Cortex of kidney (tissue), 1 donor: ENCODE results near the gene ACACB.
A peak's percentile ranks its signal among the peaks of the same experiment; 100 is the strongest.

Source experiments
- DNase-seq: peaks from one replicate; lab custom pipeline; 2025; lab: John Stamatoyannopoulos, UW

ACACB gene

GRCh38 chr12:109115758-109116610, at the start of gene ACACB:
Gene ACACB, plus strand, starts transcription at chr12:109116587. Its CDS starts 22,819 bp downstream, at chr12:109139406.
- DNase-seq = no peak

DNA sequence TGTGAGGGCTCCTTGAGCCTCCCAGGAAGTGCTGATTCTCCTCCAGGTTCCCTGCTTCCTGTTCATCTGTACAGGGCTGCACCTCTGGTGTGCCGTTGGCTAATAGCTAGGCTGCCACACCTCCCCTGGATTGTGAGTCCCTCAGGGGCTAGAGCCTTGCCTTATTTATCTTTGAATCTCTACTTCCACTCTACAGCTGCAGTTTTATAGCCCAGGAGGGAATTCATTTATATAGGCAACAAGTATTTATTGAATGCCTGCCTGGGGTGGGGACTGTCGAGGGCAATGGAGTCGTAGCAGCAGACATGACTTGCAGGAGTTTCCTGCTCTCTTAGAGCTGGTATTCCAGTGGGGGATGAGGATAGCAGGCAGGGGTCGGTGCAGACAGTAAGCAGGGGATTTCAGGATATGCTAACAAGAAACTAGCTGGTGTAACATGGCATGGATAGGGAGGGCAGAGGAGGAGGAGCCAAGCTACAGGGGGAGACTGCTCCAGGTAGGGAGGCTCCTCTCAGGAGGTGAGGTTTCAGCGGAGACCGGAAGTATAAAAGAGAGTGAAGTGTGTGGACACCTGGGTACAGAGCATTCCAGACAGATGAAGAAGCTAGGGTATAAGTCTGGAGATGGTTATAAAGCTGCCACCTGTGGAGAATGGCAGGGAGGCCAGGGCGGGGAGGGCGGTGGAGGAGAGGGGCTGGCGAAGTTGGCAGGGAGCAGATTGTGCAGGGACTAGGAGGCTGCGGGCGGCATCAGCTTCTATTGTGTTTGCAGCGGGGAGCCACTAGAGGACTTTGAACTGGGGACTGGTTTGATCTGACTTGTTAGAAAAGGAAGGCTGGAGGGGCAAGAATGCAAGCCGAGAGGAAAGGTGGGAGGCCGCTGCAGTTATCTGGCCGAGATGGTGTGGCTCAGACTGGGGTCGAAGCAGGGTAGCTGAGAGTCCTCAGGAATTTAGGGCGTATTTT, 46.8 kb upstream of the ACACB start:
- no peak for DNase-seq

- DNase-seq = no peak
These were observed 41.5 kb upstream of the ACACB start for GRCh38 chr12:109074866-109075265.

- DNase-seq = no peak
These were observed 33.6 kb upstream of the ACACB start for GRCh38 chr12:109082751-109083150.

DNA sequence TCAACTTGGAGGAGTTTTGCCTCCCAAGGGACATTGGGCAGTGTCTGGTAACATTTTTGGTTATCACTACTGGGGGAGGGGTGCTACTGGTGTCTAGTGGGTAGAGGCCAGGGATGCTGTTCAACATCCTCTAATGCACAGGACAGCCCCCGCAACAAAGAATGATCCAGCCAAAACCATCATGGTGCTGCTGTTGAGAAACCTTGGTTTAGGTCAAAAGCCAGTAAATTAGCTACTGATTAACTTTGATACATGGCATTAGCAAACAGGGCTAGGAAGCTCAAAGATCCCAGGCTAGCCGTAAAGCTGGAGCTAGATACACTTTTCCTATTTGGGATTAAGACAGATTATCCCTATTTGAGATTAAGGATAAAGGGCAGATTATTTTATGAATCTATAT, 32.0 kb upstream of the ACACB start:
- no peak for DNase-seq

GRCh38 chr12:109085590-109085989, 30.8 kb upstream of the ACACB start:
- no peak for DNase-seq

DNA sequence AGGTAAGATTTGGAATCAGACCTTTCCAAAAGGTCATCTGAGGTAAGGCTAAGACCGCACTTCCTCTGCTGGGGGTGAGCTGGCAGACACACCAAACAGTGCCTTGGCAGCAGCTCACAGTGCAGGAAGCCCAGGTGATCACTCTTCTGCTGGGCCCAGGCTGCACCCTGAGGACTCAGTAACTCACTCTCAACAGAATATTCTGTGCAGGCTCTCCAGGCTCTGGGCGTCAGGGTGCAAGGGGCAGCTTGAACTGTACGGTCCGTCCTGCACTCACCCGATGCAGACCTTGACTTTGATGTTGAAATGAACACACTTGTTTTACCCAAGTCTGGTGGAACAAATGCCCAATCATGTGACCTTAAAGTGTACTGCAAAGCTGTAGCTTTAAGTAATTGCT, 29.1 kb upstream of the ACACB start:
- DNase-seq = no peak

DNA sequence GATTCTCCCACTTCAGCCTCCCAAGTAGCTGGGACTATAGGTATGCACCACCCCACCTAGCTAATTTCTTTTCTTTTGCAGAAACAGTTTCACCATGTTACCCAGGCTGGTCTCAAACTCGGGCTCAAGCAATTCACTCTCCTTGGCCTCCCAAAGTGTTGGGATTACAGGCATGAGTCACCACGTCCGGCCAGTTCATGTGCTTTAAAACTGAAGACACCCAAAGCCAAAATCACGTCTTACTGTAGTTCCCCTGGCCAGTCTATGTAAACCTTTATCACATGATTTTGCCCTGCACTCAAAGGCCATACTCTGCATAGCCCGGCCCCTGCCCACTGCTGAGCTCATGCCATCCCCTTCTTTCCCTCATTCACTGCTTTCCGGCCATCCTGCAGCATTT, 27.6 kb upstream of the ACACB start:
- no peak for DNase-seq

- DNase-seq = no peak
These were observed 26.7 kb upstream of the ACACB start for GRCh38 chr12:109089683-109090082.

DNA sequence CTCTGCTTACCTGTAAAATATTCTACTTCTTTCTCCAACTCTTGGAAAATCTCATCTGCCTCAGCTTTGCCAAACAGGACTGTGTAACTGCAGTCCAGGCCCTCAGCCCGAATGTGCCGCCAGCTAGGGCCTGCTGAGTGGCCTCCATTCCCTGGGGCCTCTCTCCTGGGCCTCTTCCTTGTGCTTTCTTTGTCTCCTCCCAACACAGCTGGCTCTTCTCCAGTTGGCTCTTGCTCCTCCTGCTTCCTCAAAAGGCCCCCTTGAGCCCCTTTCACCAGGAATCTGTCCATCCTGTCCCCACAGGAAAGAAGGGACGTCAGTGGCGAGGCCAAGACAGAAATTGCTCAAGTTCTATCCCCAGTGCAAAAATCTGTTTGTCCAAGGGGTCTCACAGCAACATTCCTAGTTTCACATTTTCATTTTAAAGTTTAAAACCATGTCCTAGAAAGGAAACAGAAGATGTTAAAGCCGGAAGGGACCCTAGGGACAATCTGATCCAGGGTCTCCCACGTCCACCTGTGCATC, 23.8 kb upstream of the ACACB start:
- no peak for DNase-seq

DNA sequence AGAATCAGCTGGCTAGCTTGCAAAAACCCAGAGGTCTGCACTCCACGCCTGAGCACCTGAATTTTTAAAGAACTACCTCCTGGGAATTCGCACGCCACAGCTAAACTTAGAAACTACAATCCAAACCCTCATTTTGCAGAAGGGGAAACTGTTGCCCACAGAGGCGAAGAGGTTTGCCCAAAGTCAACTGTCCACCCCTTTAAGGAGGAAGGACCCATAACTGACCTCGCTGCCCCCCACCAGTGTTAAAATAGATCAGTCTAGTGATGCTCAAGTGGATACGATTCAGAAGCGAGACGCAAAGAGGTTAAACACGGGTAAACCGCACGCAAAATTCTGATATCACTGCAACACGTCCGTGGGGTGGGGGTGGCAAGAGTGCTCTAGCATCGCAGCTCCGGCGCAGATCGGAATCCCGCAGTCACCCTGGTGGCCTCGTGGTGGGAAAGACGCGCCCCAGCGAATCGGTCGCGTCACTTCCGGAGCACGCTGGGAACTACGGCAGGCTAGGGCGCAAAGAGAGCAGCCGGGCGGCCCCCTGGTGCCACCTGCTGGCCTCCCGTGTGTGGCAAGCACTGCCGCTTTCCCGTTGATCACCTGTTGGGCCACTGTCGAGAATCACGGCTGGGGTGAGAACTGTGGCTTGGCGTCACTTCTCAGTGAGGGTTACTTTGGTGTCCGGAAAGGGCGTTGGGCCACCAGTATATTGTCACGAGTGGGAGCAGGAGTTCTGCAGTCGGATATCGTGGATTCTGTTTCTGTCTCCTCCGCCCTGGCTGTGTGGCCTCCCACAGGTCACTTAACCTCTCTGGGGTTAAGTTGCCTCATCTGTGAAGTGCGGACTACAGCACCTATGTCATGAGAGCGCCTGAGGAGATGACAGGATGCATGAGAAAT, 23.1 kb upstream of the ACACB start, which contains the start of gene ALKBH2:
Gene ALKBH2 (minus strand): TSS at position 451 of the 897 bp plus-strand sequence. CDS start 686 bp downstream, outside the sequence.
- DNase-seq = peak; percentile 79

DNA sequence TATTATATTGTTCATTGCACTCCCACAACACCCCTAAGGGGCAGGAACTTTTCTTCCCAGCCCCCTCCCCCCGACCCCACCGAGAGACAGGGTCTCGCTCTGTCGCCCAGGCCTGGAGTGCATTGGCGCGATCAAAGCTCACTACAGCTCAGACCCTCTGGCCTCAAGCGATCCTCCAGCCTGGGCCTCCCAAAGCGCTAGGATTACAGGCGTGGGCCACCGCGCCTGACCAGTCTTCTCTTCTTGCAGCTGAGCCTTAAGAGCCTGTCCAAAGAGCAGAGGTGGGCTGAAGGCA, 19.3 kb upstream of the ACACB start:
- no peak for DNase-seq

DNA sequence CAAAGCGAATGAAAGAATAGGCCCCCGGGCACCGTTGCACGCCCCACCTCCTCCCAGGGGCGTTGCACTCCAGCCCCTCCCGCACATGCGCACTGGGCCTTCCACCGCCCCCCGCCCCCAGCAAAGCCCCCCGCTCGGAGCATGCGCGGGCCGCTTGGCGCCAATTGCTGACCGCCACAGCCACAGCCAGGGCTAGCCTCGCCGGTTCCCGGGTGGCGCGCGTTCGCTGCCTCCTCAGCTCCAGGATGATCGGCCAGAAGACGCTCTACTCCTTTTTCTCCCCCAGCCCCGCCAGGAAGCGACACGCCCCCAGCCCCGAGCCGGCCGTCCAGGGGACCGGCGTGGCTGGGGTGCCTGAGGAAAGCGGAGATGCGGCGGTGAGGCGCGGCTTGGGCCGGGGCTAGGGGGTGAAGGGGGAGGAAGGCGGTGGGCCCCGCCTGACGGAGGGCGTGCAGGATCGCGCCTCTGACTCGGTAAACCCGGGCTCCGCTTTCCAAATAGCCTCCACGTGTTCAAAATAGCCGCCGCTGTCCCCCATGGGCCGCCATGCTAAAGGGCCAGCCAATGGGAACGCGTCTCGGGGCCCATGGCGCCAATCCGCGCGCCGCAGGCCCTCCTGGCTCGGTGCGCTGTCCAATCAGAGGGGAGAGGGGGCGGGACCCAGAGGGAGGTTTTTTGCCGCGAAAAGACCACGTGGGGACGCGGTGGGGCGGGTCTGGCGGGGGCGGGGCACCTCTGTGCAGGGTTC, 18.8 kb upstream of the ACACB start, which contains the start of gene UNG:
Gene UNG (plus strand): TSS at position 163 of the 748 bp plus-strand sequence. CDS start 83 bp downstream, at position 246.
- peak; percentile 48 for DNase-seq

- DNase-seq = no peak
These were observed 18.2 kb upstream of the ACACB start for GRCh38 chr12:109098183-109098604.

GRCh38 chr12:109098651-109099050, 17.7 kb upstream of the ACACB start:
- DNase-seq = no peak

GRCh38 chr12:109099431-109100020, 16.9 kb upstream of the ACACB start:
- no peak for DNase-seq

- DNase-seq = no peak
These were observed 15.6 kb upstream of the ACACB start for GRCh38 chr12:109100741-109101140.

- no peak for DNase-seq
These were observed 13.9 kb upstream of the ACACB start for GRCh38 chr12:109102491-109102890.

GRCh38 chr12:109105176-109105575, 11.2 kb upstream of the ACACB start:
- DNase-seq = no peak

DNA sequence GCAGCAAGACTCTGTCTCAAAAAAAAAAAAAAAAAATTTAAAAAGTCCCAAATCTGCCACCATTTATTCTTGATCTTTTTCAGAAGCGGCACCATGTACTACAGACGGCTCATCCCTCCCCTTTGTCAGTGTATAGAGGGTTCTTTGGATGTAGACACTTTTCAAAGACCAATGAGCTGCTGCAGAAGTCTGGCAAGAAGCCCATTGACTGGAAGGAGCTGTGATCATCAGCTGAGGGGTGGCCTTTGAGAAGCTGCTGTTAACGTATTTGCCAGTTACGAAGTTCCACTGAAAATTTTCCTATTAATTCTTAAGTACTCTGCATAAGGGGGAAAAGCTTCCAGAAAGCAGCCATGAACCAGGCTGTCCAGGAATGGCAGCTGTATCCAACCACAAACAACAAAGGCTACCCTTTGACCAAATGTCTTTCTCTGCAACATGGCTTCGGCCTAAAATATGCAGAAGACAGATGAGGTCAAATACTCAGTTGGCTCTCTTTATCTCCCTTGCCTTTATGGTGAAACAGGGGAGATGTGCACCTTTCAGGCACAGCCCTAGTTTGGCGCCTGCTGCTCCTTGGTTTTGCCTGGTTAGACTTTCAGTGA, 6.5 kb upstream of the ACACB start:
- DNase-seq = no peak
